Astrocyte of the cerebellum (primary cell): ENCODE results near the gene PBX3.

Source experiments
- DNase-seq: peaks from one replicate; pipeline ENCODE4 v3.0.0-alpha.2; 2011; ENCODE audit warnings: low read depth
- H3K4me3 ChIP-seq: 2 replicates; pipeline ENCODE4 v1.5.1; 2011; ENCODE audit warnings: mild to moderate bottlenecking, low read depth, low read length, moderate library complexity
- CTCF ChIP-seq: IDR thresholded peaks from 2 replicates; pipeline ENCODE4 v1.5.1; 2012; ENCODE audit warnings: low read length, low read depth, moderate library complexity, mild to moderate bottlenecking; ENCODE audit errors: missing control alignments
- in situ Hi-C: cut with HindIII; loops from 2 replicates; pipeline ENCODE4 v1.10.0; 2017; ENCODE audit warnings: low sequenced_read_pairs

PBX3 gene

GRCh38 chr9:125968714-125969374, 221.7 kb downstream of the PBX3 start:
- H3K4me3 ChIP-seq, result no peak overlapping the region
- in situ Hi-C loops, result no loop called here
- no peak for TF ChIP-seq CTCF
- DNase-seq, result no peak

- in situ Hi-C loops, result no loop called here
- no peak for DNase-seq
- H3K4me3 ChIP-seq, result no peak overlapping the region
- TF ChIP-seq CTCF, result no peak
These were observed 222.3 kb downstream of the PBX3 start for GRCh38 chr9:125969462-125969861.

- no peak overlapping the region for H3K4me3 ChIP-seq
- in situ Hi-C loops, result no loop called here
- DNase-seq, result no peak
- TF ChIP-seq CTCF, result no peak
These were observed 222.7 kb downstream of the PBX3 start for GRCh38 chr9:125969868-125970267.

GRCh38 chr9:125970340-125970739, 223.2 kb downstream of the PBX3 start:
- TF ChIP-seq CTCF, result no peak
- in situ Hi-C loops, result no loop called here
- no peak for DNase-seq
- H3K4me3 ChIP-seq, result no peak overlapping the region

- DNase-seq, result no peak
- in situ Hi-C loops, result no loop called here
- no peak for TF ChIP-seq CTCF
- H3K4me3 ChIP-seq, result no peak overlapping the region
These were observed 223.9 kb downstream of the PBX3 start for GRCh38 chr9:125971050-125971449.

GRCh38 chr9:125972012-125972729, 225.0 kb downstream of the PBX3 start:
- in situ Hi-C loops, result no loop called here
- no peak for DNase-seq
- H3K4me3 ChIP-seq, result no peak overlapping the region
- no peak for TF ChIP-seq CTCF
